ENCODE measurements around the gene CISH. TPM values are rescaled to one million over a fixed set of nuclear protein-coding genes. Genes with fewer than 3 reads are reported as not detected.

CISH gene
- total RNA-seq, 2 donors from 2014 or later = 4.1 to 13.3 TPM

GRCh38 chr3:50585919-50586762 lies 25.4 kb downstream of the CISH start:
- DNase-seq (ENCODE audit: low spot score) (no peak), ATAC-seq (ENCODE audit: insufficient number of reproducible peaks, low FRiP score, low read depth) (no peak)
- no peak for TF ChIP-seq CTCF (IDR thresholded peaks at IDR 0.05)
- no peak overlapping the region for H3K4me3 ChIP-seq
- H3K4me1 ChIP-seq (ENCODE audit: control insufficient read depth in 1 of 2, low read depth in 2 of 2) = peaks cover 12 to 46% of the 10 kb centered on the region in 2 donors
- H3K27me3 ChIP-seq (replicated peaks; ENCODE audit: insufficient read depth) = no peaks in the 10 kb centered on the region
- H3K36me3 ChIP-seq = no peaks in the 10 kb centered on the region
- H3K27ac ChIP-seq = no peak overlapping the region
- no peaks in the 10 kb centered on the region for H3K9me3 ChIP-seq

DNA sequence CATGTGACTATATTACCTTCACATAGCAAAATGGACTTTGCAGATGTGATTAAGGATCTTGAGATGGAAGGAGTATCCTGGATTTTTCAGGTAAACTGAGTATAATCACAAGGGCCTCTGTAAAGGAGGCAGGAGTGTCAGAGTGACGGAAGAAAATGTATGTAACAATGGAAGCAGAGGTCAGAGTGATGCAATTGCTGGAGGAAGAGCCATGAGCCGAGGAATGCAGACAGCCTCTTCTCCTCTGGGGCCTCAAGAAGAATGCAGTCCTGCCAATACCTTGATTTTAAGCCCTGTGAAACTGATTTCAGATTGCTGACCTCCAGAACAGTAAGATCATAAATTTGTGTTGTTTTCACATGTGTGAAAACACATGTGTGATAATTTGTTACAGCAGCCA lies 27.2 kb downstream of the CISH start:
- no peak for TF ChIP-seq CTCF (IDR thresholded peaks at IDR 0.05)
- ATAC-seq (ENCODE audit: insufficient number of reproducible peaks, low FRiP score, low read depth) = no peak
- no peak overlapping the region for H3K27ac ChIP-seq

GRCh38 chr3:50583897-50584296 lies 27.7 kb downstream of the CISH start:
- Histone ChIP-seq H3K4me3 (no peak overlapping the region), H3K4me1 (ENCODE audit: control insufficient read depth in 1 of 2, low read depth in 2 of 2) (peaks cover 12 to 49% of the 10 kb centered on the region in 2 donors), H3K27ac (peak overlapping the region in 1 of 2 donors; percentile 63), H3K9me3 (no peaks in the 10 kb centered on the region), H3K27me3 (replicated peaks; ENCODE audit: insufficient read depth) (no peaks in the 10 kb centered on the region), H3K36me3 (peaks cover 9% of the 10 kb centered on the region)
- no peak for DNase-seq (ENCODE audit: low spot score)
- ATAC-seq (ENCODE audit: insufficient number of reproducible peaks, low FRiP score, low read depth) = no peak
- TF ChIP-seq CTCF (IDR thresholded peaks at IDR 0.05) = no peak

More for the DNA sequence above, 27.2 kb downstream of the CISH start:
- Histone ChIP-seq H3K36me3 (peaks cover 9% of the 10 kb centered on the region), H3K4me1 (ENCODE audit: control insufficient read depth in 1 of 2, low read depth in 2 of 2) (peaks cover 12 to 49% of the 10 kb centered on the region in 2 donors), H3K27me3 (replicated peaks; ENCODE audit: insufficient read depth) (no peaks in the 10 kb centered on the region), H3K4me3 (no peak overlapping the region), H3K9me3 (no peaks in the 10 kb centered on the region)
- no peak for DNase-seq (ENCODE audit: low spot score)

DNA sequence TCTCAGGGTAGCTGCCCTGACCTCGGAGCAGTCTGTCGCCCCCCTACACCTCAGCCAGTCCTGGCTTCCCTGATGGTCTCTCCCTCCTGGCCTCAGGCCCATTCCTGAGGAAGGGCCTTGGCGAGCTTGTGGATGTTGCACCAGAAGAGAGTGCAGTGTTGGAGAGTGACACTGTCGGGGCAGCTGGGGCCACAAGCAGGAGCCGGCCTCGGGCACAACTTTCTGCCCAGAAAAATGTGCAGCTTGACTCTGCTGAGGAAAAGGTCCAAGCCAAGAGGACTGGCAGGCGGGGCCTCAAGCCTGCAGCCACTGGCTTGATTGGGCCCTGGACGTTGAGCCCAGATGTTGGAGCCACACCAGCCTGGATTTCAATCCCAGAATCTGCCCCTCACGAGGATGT lies 29.5 kb downstream of the CISH start:
- peaks cover 17% of the 10 kb centered on the region for H3K36me3 ChIP-seq
- peak overlapping the region; percentile 52 to 63 for H3K27ac ChIP-seq
- H3K27me3 ChIP-seq (replicated peaks; ENCODE audit: insufficient read depth) = no peaks in the 10 kb centered on the region
- ATAC-seq (ENCODE audit: insufficient number of reproducible peaks, low FRiP score, low read depth) (no peak), DNase-seq (ENCODE audit: low spot score) (no peak)
- TF ChIP-seq CTCF (IDR thresholded peaks at IDR 0.05) = no peak
- H3K4me1 ChIP-seq (ENCODE audit: control insufficient read depth in 1 of 2, low read depth in 2 of 2) = peaks cover 12 to 35% of the 10 kb centered on the region in 2 donors
- H3K4me3 ChIP-seq = no peak overlapping the region
- H3K9me3 ChIP-seq = no peaks in the 10 kb centered on the region

- DNase-seq (ENCODE audit: low spot score) (no peak), ATAC-seq (ENCODE audit: insufficient number of reproducible peaks, low FRiP score, low read depth) (no peak)
- peak overlapping the region; percentile 33 to 52 for H3K27ac ChIP-seq
- H3K36me3 ChIP-seq = peaks cover 17% of the 10 kb centered on the region
- no peak overlapping the region for H3K4me3 ChIP-seq
- H3K4me1 ChIP-seq (ENCODE audit: control insufficient read depth in 1 of 2, low read depth in 2 of 2) = peaks cover 12 to 30% of the 10 kb centered on the region in 2 donors
- H3K27me3 ChIP-seq (replicated peaks; ENCODE audit: insufficient read depth) = no peaks in the 10 kb centered on the region
- no peak for TF ChIP-seq CTCF (IDR thresholded peaks at IDR 0.05)
- no peaks in the 10 kb centered on the region for H3K9me3 ChIP-seq
Observed at GRCh38 chr3:50581459-50581842, 30.1 kb downstream of the CISH start.

Data from thoracic aorta (tissue), 2 donors.